GM19239 (cell line): ENCODE measurements around the gene SEMA5B.

Experiments used
- DNase-seq: peaks from one replicate; pipeline ENCODE4 v3.0.0; 2011; ENCODE audit warnings: low spot score; ENCODE audit not compliant: insufficient read length
- FAIRE-seq: peaks from 2 replicates; lab custom pipeline; 2011; peaks lifted over from hg19 to GRCh38; lab: Jason Lieb, UNC

SEMA5B gene

DNA sequence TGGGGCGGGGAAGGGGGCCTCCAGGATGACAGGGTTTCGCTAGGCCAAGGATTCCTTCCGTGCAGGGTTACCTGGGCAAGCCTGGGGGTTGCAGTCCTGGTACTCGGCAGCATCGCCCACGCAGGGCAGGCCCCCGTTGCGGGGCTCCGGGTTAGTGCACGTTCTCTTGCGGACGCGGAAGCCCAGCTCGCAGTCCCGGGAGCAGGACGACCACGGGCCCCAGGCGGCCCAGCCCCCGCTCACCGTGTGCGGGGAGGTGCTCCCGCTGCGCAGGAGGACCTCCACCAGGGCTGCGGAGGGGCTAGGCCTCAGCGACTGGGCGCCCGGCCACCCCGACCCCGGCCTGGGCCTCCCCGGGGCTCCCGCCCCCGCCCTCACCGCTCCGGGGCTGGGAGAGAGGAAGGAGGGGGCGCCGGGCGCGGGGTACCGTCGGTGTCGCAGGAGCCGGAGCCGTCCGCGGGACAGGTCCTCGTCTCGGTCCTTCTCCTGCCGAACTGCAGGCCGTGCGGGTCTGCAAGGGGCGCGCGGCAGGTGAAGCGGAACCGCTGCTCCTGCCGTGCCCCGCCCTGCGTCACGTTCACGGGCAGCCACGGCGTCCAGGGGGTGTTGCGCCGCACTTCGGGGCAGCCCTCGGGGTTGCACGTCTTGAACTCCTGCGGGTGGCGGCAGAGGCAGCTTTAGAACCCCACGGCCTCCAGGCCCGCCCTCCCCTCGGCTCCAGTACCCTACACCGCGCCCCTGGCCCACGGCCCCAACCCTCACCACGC lies 114.6 kb downstream of the SEMA5B start:
- DNase-seq (no peak), FAIRE-seq (no peak)

DNA sequence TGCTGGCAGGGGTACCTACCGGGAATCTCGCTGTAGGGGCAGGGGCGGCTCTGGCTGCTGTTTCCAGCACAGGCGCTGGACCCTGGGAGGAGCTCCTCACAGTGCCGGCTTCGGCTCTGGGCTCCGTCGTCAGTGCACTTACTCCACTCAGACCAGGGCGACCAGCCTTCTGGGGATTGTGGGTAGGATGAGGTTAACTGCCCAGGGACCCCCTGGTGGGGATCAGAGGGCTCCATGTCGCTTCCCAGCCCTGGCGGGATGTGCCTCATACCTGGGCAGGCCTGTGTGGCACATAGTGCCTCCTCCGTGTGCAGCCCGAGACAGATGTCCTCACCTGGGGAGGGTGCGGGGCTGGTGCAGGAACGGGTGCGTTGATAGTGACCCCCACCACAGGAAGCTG lies 115.7 kb downstream of the SEMA5B start:
- DNase-seq = no peak

DNA sequence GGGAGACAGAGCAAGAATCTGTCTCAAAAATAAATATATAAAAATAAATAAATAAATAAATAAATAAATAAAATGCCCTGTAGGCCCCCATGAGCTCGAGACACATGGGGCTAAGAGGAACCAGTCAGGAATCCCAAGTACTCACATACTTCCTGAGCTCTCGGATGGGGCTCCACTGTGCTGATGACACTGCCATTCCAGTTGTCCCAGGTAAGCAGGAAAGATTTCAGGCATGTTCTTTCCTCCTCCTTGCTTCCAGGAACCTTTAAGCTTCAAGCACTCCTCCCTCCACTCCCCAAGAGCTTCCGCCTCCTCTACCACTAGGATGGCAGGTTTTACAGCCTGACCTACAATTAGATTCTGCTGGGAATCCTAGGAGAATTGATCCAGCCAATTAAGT lies 119.3 kb downstream of the SEMA5B start:
- DNase-seq = no peak
- no peak for FAIRE-seq

More for the DNA sequence above, 115.7 kb downstream of the SEMA5B start:
- no peak for FAIRE-seq

DNA sequence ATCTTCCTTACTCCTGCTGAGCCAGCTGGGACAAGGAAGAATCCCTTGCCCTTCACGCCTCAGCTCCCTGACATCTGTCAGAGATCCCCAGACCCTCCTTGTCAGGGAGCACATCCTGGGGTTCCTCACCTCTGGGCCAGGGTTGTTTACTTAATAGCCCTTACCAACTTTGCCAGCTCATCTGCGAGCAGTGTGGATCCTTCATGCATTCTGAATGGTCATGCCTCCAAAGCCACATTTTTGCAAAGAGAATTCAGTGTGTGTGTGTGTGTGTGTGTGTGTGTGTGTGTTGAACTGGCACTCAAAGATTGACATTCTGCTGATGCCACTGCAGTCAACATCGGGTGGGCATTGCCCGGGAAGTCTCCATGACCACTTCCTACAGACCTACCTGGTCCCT lies 120.1 kb downstream of the SEMA5B start:
- no peak for DNase-seq
- no peak for FAIRE-seq

DNA sequence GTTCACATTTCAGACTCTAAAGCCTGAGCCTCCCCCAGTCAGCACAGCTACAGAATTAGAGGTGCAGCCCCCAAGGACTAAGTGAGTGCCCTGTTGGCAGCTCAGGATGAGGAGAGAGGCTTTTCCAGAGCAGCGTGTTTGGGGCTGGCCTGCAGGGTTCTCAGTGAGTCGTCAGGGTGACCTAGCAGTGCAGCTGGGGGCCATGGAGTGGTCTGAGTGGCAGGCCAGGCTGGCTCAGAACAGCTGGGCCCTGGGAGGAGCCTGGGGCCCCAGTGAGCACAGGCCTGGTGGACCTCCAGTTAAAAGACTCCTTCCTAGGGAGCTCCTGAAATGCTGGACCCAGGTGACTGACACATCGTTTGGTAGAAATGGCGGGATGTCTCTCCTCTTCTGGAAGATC lies 124.4 kb downstream of the SEMA5B start:
- DNase-seq = no peak
- no peak for FAIRE-seq

DNA sequence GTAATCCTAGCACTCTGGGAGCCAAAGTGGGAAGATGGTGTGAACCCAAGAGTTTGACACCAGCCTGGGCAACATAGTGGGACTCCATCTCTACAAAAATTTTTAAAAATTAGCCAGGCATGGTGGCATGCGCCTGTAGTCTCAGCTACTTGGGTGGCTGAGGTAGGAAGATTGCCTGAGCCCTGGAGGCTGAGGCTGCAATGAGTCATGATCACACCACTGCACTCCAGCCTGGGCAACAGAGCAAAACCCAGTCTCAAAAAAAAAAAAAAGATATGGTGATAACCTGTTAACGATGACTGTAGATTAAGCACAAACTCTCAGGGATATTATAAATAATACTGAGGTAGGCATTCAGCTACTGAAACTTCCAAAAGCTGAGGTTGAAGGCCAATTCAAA lies 125.2 kb downstream of the SEMA5B start:
- no peak for DNase-seq

DNA sequence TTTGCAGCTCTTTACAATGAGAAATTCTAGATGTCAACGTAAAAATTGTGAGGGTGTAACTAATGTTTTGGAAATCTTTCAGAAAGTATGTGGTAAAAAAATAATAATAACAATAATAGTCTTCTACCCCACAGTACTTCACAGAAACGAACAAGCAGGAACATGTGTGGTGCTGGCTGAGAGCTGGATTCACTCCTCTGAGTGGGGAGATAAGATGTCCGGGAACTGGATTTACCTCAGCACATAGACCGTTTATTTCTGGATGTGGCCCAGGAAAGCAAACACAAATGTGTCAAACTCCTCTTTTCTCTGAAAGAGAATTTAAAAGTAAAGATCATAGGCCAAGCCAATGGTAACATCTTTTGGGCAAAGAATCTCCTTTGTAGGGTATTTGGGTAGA lies 129.3 kb downstream of the SEMA5B start:
- FAIRE-seq = no peak
- DNase-seq = no peak

More for the DNA sequence above, 125.2 kb downstream of the SEMA5B start:
- FAIRE-seq = no peak

DNA sequence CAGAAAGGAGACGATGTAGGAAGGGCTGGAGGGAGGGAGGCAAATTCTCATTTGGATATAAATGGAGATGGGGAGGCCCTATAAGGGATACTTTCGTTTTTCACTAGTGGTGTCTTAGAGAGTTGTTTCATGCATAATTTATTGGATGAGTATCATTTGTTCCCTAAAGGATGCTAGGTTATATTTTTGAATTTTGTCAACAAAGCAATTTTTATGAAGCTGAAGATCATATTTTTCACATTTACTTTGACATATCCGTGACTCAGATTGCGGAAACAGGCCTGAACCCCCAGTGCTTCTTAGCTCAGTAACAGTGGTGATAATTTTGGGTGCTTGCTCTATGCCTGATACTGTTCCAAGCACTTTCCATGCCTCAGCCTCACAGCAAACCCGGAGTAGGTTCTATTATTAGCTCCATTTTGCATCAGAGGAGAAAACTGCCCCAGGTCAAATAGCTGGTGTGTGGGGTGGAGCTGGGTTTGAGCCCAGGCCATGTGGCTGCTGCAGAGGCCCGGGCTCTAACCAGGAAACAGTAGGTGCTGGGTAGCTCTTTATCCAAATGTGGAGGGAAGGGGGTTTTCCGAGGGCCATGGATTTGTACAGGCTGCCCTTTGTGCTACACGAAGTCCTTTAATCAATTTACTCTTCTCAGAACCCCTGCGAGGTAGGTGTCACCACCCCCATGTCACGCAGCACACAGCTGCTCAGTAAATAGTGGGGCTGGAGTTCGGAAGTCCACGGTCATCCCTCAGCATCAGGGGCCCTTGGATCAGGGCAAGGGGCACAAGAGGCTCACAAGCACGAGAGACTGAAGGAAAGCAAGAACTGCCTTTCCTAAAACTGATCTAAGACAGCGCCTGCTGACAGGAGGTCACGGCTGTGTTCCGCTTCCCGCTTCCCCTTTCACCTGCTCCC lies 133.6 kb downstream of the SEMA5B start:
- FAIRE-seq (no peak), DNase-seq (no peak)

DNA sequence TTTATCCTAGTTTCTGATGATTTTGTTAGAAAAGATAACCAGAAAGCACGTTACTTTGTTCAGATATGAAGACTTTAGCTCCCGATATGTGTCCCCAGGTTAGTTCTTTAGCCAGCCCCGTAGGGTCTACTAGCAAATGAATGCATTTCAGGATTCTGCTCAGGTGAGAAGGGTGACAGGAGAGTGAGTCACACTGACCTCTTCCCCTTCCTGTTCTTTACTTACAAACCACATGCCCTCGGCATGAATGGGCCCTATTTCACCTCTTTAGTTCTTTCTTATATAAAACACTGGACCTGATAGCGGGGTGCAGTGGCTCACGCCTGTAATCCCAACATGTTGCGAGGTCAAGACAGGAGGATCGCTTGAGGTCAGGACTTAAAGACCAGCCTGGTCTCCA lies 134.3 kb downstream of the SEMA5B start:
- FAIRE-seq = peak; percentile 51
- DNase-seq = no peak

DNA sequence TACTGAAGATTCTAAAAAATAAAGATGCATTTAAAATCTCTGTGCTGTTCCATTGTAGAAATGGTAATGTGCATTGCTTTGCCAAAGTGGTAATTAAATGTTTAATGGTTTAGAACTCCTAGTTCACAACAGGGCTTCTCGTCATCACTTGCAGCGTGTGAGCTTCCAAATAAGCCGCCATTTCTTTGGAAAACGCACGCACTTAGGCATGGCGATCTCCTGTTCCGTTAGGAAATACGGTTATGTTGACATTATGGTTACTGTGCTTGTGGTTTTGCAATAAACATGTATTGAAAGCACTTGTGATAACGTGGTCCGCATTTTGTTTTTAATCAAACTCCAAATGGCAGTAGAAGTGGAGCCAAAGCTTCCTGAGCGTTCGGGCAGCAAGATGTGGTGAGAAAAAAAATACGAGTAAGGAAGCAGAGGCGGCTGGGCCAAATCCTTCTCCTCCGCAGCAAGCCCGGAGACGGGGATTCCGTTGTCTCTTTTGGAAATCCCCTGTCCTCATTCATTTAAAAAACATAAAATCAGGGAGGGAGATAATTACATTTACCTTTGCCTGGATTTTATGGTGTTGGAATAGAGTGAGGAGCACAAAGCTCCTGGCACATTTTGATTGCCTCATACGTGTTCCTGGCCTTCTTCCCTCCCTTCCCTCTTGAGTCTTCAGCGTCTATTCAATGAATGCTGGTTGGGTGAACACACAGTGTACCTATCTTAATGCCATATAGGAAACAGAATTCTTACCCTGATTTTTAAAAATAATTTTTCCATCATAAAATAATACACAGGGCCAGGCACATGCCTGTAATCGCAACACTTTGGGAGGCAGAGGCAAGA lies 135.2 kb downstream of the SEMA5B start:
- FAIRE-seq (no peak), DNase-seq (no peak)

DNA sequence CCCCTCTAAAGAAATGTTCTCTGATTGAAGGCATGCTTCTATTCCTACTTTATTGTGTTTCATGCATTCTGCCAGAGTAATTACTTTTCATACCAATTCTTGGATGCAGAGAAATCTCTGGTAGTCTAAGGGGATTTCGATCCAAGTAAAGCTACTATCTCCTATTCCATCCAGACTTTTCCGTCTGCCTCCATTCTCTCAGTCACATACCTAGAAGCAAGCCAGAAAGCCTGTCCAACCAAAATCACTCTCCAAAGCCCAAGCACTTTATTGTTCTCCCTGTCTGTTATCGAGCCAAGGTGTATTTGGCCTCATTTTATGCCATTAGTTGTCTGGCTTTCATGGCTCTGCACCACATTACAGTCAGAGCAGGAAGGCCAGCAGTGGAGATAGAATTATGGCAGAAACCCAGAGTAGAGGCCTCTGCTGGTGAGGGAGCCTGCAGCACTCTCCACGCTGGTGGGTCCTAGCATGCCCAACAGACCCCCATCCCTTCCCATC lies 136.8 kb downstream of the SEMA5B start:
- FAIRE-seq (no peak), DNase-seq (no peak)

DNA sequence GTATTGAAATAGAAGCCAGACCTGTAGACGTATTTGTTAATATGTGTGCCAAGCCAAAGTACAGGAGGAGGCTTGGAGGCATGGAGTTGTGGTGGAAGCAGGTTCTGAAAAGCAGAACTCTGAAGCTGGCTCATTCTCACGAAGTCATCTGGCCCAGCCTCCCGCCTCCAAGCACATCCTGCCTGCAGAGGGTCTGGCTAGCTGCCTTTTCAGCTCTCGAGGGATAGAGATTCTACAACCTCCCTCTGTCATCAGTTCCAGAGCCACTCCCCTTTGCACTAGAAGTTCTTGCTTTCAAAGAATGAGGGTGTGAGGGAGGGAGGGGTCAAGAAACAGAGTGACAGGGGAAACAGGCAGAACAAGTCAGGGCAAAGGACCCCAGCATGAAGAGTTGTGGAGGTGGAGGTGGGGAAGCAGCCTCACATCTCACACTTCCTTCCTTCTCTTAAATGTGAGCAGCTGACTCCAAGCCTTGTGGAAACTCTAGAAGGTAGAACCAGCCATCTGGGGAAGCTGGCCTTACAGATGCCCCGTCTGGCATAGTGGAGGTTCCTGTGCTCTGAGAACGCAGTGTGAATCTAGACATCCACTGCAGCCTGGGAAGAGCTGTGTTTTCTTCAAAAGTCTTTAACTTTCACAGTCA lies 137.4 kb downstream of the SEMA5B start:
- peak; percentile 31 for FAIRE-seq
- DNase-seq = no peak

DNA sequence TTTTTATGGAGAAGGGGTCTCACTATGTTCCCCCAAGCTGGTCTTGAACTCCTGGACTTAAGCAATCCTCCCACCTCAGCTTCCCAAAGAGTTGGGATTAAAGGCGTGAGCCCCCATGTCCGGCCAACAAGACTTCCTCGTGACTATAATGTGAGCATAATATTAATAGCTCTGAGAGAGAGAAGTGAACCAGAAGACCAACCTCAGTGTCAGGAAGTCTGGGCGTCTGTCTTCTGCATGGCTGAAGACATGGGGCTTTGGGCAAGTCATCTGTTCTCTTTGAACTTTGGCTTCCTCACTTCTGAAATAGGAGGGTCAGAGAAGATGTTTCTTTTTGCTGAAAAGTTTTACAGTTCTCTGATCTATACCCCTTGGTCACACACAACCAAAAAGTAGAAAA lies 140.6 kb downstream of the SEMA5B start:
- DNase-seq = no peak

DNA sequence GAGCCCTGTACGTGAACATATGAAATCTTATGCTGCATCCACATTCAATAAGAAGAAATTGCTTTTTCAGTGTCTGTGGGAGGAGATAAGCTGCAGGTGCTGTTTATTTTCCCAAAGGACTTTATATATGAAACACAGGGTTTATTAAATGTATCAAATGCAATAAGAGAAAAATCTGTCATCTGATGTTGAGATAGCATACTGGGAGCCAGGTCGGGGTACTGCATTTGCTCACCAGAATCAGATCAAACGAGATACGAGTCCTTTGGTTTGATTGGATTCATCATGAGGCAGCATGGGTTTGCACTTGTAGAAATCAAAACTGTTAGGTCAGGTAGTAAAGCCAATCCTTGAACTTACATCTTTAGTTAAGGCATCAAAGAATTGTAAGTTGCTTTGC lies 141.3 kb downstream of the SEMA5B start:
- no peak for DNase-seq
- peak; percentile 59 for FAIRE-seq

More for the DNA sequence above, 140.6 kb downstream of the SEMA5B start:
- FAIRE-seq = no peak

DNA sequence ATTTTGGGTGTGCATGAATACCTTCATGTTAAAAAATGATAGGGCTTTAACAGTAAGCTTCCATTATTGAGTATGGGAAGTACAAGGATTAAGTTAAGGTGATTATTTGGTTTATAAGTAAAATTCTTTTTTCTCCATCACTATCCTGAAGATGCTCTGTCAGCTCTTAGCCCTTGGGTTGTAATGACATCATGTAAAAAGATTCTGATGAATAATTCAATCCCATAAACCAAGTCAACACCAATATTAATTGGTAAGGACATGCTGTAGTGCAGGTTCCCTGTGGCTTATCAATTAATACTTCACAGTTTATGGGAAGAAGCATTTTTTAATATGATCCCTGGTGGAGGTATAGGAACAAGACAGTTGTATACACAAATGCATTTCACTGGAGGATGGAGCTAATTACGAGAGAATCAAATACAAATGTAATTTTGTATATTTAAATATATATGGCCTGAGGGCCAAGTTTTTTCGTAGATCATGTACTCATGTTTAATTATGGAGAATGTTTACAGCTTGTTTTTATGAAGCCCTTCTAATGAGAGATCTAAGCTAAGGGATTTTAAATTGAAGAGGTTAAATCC lies 145.1 kb downstream of the SEMA5B start:
- no peak for FAIRE-seq

DNA sequence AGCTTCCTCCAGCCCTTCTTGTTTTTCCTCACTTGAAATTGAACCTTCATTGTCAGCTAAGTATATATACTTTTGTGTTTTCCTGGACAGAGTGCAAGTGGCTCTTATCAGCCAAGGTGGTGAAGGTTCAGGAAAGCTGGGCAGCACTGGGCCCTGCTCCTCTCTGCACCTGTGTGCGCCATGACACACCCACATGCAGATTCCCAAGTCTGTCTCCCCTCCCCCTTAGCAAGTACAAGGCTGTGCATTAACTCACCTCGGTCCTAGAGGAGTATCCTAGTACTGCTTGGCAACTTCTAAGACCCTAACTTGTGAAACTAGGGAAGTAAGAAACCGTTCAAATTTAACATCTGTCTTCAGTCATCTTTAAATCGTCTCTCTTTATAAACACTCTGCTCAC lies 146.9 kb downstream of the SEMA5B start:
- DNase-seq (no peak), FAIRE-seq (no peak)

More for the DNA sequence above, 145.1 kb downstream of the SEMA5B start:
- no peak for DNase-seq

DNA sequence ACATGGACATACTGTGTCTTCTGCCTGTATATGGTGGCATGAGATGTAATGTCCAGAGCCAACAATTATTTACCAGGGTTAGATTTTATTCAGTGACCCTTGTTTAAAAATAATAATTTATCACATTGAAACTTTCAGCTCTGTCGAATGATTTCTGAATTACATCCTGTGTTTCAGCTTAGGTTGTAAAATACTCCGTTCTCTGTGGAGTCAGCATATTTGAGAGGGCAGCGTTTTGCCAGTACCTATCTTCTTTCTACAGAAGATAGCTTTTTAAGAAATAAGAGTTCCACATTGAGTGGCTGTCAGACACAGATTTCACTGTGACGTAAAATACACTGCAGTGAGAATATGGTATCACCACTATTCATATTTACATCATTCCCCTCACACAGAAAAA lies 147.4 kb downstream of the SEMA5B start:
- DNase-seq = no peak
- FAIRE-seq = no peak

DNA sequence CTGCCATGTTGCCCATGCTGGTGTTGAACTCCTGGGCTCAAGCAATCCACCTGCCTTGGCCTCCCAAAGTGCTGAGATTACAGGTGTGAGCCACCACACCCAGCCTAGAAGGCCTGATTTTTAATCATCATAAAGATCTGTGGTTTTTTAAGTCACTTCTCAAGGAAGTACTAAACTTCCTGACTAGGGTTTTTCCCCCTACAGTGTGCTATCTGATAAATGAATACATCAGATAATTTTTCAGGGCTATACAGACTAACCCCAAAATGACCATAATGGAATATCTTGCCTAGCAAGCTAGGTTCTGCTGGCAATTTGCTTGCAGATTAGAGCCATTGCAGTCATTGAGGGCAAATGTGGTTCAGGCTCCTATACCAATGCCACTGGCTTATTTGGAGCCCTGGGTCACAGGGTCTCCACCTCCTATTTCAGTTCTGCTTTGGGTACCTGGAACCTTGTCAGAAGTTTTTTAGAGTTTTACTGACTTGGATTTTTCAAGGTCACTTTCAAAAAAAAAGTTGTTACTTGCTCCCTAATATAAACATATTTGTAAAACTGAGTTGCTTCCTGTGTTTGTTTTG lies 151.9 kb downstream of the SEMA5B start:
- no peak for FAIRE-seq
- no peak for DNase-seq
